GM20000 (cell line): Measurements from ENCODE around the gene LAMB1.
"Not testable (repeated sequence)": the region's sequence is repeated elsewhere in the genome, so short reads cannot be mapped to it uniquely, and the experiment has no call there.

Source experiments
- DNase-seq: peaks from one replicate; pipeline ENCODE4 v3.0.0; 2012; ENCODE audit warnings: low spot score
- CTCF ChIP-seq: IDR thresholded peaks from 2 replicates; pipeline ENCODE4 v1.5.1; 2012; ENCODE audit warnings: mild to moderate bottlenecking, control low read depth; ENCODE audit errors: extremely low read depth, missing control alignments

The LAMB1 gene

DNA sequence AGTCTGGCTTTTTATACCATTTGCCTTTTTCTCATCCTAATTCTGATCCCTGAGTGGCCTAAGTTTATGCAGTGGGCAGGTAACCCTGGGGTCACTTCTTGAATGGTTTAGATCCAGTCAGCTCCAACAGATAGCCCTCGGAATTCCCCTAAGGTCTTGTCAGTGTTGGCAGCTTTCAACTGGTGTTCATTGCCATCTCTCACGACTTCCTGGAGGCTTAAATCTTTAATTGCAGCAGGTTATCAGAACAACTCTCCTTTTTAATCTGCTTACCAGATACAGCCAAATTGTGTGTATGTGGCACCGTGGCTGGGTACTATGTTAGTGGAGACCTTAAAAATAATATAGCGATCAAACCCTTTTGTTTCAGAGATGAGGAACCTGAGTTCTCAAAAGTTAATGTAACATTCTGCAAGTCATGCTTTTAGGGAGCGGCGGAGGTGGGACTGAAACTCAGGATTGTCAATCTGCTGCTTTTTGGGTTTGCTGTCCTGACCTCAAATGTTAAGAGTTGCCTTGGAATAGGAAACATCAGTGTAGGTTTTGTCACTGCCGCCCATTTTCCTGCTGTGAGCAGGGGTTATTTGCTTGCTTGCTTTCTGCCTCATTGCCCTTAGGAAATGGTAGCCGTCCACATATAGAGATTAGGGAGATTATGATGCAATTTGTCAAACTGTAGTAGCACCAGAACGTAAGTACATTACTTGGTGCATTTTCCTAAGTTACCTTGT, 111.2 kb downstream of the LAMB1 start:
- DNase-seq: no peak
- TF ChIP-seq CTCF: no peak

DNA sequence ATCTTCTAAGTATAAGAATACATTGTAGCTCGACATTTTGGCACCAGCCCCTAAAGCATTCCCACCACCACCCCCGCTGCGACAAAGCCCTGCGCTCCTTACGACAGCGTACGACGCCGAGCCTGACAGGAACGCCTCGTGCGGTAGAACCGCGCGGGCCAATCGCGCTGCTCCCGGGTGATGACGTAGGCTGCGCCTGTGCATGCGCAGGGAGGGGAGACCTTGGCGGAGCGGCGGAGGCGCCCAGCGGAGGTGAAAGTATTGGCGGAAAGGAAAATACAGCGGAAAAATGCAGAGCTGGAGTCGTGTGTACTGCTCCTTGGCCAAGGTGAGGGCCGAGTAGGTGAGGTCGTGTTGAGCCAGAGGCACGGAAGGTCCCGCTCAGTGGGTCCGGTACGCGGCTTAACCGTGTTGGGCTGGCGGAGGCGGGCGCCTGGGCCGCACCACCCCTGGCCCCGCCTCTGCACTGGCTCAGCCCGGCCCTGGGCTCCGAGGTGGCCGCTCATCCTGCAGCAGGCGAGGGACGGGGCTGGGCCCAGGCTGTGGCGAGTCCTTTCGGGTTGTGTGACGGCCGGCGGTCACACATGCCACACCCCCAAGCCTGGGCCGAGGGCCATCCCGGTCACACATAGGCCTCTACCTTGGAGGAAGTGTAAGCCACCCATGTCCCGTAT, 111.9 kb downstream of the LAMB1 start, which contains the start of gene DLD:
Gene DLD, plus strand, starts transcription at position 222 of the 674 bp plus-strand sequence. Its CDS starts 68 bp downstream, at position 290.
- TF ChIP-seq CTCF: no peak
- DNase-seq: peak; percentile 96

DNA sequence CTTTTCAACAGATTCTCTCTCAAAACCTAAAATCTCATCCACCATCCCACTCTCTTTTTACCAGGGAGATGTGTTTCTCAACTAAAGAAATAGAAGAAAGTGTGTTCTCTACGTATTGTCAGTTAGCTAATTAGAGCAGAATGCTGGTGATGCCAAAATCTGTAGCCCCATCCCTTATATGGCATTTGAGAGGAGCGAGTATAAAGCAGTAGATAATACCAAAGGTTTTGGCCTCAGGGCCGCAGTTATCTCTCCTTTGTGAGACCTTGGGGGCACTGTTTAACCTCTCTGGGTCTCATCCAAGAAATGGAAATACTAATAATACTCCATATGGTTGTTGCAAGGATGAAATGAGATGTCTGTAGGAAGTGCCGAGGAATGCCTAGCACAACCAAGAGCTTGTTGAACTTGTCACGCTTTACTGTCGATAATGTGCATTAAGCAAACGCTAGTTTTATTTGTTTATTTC, 112.4 kb downstream of the LAMB1 start:
- peak; percentile 42 for DNase-seq
- no peak for TF ChIP-seq CTCF

- TF ChIP-seq CTCF: no peak
- no peak for DNase-seq
These were observed 113.0 kb downstream of the LAMB1 start for GRCh38 chr7:107889992-107890391.

- DNase-seq: not testable (repeated sequence)
These were observed 115.1 kb downstream of the LAMB1 start for GRCh38 chr7:107887827-107888226.

DNA sequence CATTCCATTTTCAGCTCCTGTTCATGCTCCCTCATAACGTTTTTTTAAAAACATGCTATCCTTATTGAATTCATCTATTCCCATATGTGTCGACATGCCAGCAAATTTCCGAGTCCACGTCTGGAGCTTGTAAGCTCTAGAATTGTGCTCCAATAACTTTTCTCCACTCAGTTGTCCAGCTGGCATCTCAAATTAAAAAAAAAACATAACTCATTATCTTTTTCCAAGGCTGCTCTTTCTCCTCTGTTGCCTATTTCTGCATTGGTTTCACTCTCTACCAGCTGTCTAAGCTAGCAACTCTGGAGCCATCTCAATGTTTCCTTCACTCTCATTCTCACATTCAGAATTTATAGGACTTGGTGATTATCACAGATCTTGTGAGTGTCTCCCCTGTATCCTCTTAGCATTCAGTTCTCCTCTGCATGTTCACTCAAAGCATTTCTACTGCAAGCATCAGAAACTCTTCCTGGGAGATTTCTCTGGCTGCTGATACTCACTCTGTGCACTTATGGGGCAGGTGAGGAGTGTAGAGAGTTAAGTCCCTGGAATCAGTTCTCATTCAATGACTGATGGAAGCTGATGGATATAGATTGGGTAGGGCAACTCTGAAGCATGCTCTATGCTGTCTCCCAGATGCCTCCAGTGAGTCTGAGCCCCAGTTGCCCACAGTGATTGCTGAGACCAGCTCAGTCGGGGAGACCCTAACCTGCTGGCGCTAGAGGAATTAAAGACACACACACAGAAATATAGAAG, 118.7 kb downstream of the LAMB1 start:
- no peak for TF ChIP-seq CTCF
- DNase-seq: no peak

DNA sequence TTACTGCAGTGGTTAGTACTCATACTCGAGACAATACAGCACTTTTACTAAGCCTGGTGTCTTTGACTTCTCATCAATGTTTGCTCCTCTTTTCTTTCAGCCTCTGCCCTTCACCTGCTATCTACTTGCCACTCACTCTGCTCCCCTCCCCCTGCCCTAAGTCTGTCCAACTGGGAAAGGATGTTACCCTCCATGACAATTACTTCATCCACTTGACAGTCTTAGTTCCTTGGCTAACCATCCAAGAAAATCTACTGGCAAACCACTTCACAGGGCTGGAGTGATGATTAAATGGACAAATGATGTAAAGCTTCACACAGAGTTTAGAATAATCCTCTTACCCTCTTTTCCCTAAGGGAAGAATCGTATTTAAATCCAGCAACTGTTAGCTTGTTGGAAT, 120.2 kb downstream of the LAMB1 start:
- TF ChIP-seq CTCF: no peak
- no peak for DNase-seq
